H1 (cell line): ENCODE data around the gene MUC4. TPM values are rescaled to one million over a fixed set of nuclear protein-coding genes. Genes with fewer than 3 reads are reported as not detected.
A peak's percentile ranks its signal among the peaks of the same experiment; 100 is the strongest.

ENCODE experiments used
- CTCF ChIA-PET: fragments of 300-600 bp; sonication (Branson Sonifier 250); formaldehyde crosslinking; loops from one replicate; lab custom pipeline; 2021; ENCODE audit not compliant: partially characterized antibody; lab: Charles Lee
- POLR2A ChIA-PET: fragments of 300-600 bp; sonication (Branson Sonifier 250); formaldehyde crosslinking; loops from one replicate; lab custom pipeline; 2021; ENCODE audit warnings: inconsistent platforms; ENCODE audit not compliant: partially characterized antibody; lab: Charles Lee
- DNase-seq, 2 experiments: peaks; one replicate each; pipeline versions ENCODE4 v3.0.0 to v3.0.0-alpha.2; 2010 to 2022; ENCODE audit warnings: low spot score in 2 of 2, low read depth in 1 of 2, mixed read lengths in 1 of 2
- FAIRE-seq: peaks from 2 replicates; lab custom pipeline; 2011; peaks lifted over from hg19 to GRCh38; lab: Jason Lieb, UNC
- H2AFZ ChIP-seq: 2 replicates; pipeline ENCODE4 v1.8.1; 2012; ENCODE audit warnings: low read length, inconsistent platforms
- H2AK5ac ChIP-seq: 2 replicates; pipeline ENCODE4 v1.6.1; 2013; ENCODE audit warnings: low read depth, low read length
- H2BK120ac ChIP-seq: replicated peaks from 2 replicates; pipeline ENCODE3; 2013; ENCODE audit warnings: low read depth, low read length, inconsistent platforms
- H2BK12ac ChIP-seq: 2 replicates; pipeline ENCODE4 v1.6.1; 2013; ENCODE audit warnings: low read depth, low read length
- H2BK15ac ChIP-seq: 2 replicates; pipeline ENCODE4 v1.6.1; 2013; ENCODE audit warnings: low read length
- H2BK20ac ChIP-seq: 2 replicates; pipeline ENCODE4 v1.6.1; 2013; ENCODE audit warnings: low read length
- H2BK5ac ChIP-seq: 2 replicates; pipeline ENCODE4 v1.6.1; 2013; ENCODE audit warnings: low read depth, low read length
- H3K14ac ChIP-seq: 2 replicates; pipeline ENCODE4 v1.6.1; 2013; ENCODE audit warnings: inconsistent platforms; ENCODE audit not compliant: insufficient read length
- H3K18ac ChIP-seq: 2 replicates; pipeline ENCODE4 v1.6.1; 2013; ENCODE audit warnings: low read length; ENCODE audit errors: extremely low read depth
- H3K23ac ChIP-seq: 2 replicates; pipeline ENCODE4 v1.6.1; 2013; ENCODE audit warnings: inconsistent platforms; ENCODE audit not compliant: insufficient read length
- H3K23me2 ChIP-seq: 2 replicates; pipeline ENCODE4 v1.6.1; 2013; ENCODE audit warnings: low read depth, low read length
- H3K27ac ChIP-seq: 2 replicates; pipeline ENCODE4 v1.6.1; 2011; ENCODE audit warnings: low read depth, low read length, inconsistent platforms
- H3K27me3 ChIP-seq, 4 experiments: replicated peaks in 1 of 4; 1 replicate in 1 of 4; 2 replicates in 3 of 4; pipeline versions ENCODE4 v1.6.1 to v1.8.1; 2011 to 2013; ENCODE audit warnings: low read length in 3 of 4, mild to moderate bottlenecking in 3 of 4, inconsistent platforms in 2 of 4, mixed read lengths in 2 of 4, moderate library complexity in 1 of 4; ENCODE audit not compliant: control insufficient read depth in 3 of 4, insufficient read depth in 3 of 4; ENCODE audit errors: extremely low read depth in 1 of 4
- H3K36me3 ChIP-seq, 4 experiments: 2 replicates each; pipeline versions ENCODE4 v1.6.1 to v1.8.1; 2011 to 2013; ENCODE audit warnings: mild to moderate bottlenecking in 4 of 4, low read length in 3 of 4, moderate library complexity in 2 of 4, control low read depth in 1 of 4, inconsistent platforms in 1 of 4; ENCODE audit not compliant: insufficient read depth in 4 of 4, control insufficient read depth in 2 of 4
- H3K4ac ChIP-seq: replicated peaks from 2 replicates; pipeline ENCODE3; 2013; ENCODE audit warnings: low read length, low read depth, mixed read lengths, inconsistent platforms; ENCODE audit not compliant: insufficient read length
- H3K4me1 ChIP-seq, 4 experiments: replicated peaks in 1 of 4; 1 replicate in 1 of 4; 2 replicates in 3 of 4; pipeline versions ENCODE4 v1.6.1 to v1.8.1; 2011 to 2013; ENCODE audit warnings: low read length in 3 of 4, inconsistent platforms in 2 of 4, mixed read lengths in 1 of 4; ENCODE audit not compliant: insufficient read depth in 4 of 4, control insufficient read depth in 3 of 4
- H3K4me2 ChIP-seq, 2 experiments: 2 replicates each; pipeline versions ENCODE4 v1.6.1 to v1.8.1; 2011 to 2013; ENCODE audit warnings: low read depth in 2 of 2, low read length in 2 of 2, control low read depth in 1 of 2, inconsistent platforms in 1 of 2, mild to moderate bottlenecking in 1 of 2; ENCODE audit not compliant: insufficient read depth in 1 of 2
- H3K4me3 ChIP-seq, 4 experiments: fragments of 200-600, 300-600 bp in 1 of 4; sonication (generic), shearing (Covaris generic), sonication (Bioruptor Twin) in 1 of 4; 2 replicates each; pipeline versions ENCODE4 v1.5.1 to v1.8.1; 2011 to 2016; ENCODE audit warnings: low read length in 4 of 4, low read depth in 3 of 4, control low read depth in 2 of 4, inconsistent platforms in 2 of 4, mild to moderate bottlenecking in 2 of 4, mixed read lengths in 1 of 4, moderate library complexity in 1 of 4; ENCODE audit not compliant: insufficient read depth in 2 of 4; ENCODE audit errors: extremely low read depth in 1 of 4
- H3K56ac ChIP-seq: replicated peaks from 2 replicates; pipeline ENCODE3; 2013; ENCODE audit warnings: low read depth, mild to moderate bottlenecking, mixed read lengths, low read length, inconsistent platforms; ENCODE audit not compliant: insufficient read length
- H3K79me1 ChIP-seq: 2 replicates; pipeline ENCODE4 v1.6.1; 2013; ENCODE audit warnings: low read depth, low read length, control low read depth
- H3K79me2 ChIP-seq, 2 experiments: 2 replicates each; pipeline versions ENCODE4 v1.6.1 to v1.8.1; 2012 to 2013; ENCODE audit warnings: low read length in 2 of 2, mild to moderate bottlenecking in 2 of 2, inconsistent platforms in 1 of 2; ENCODE audit not compliant: insufficient read depth in 2 of 2, control insufficient read depth in 1 of 2
- H3K9ac ChIP-seq, 4 experiments: replicated peaks in 1 of 4; 1 replicate in 1 of 4; 2 replicates in 3 of 4; pipeline versions ENCODE4 v1.6.1 to v1.8.1; 2011 to 2013; ENCODE audit warnings: low read depth in 3 of 4, low read length in 3 of 4, control low read depth in 2 of 4, mild to moderate bottlenecking in 2 of 4, moderate library complexity in 2 of 4, inconsistent platforms in 1 of 4; ENCODE audit errors: extremely low read depth in 1 of 4
- H3K9me3 ChIP-seq, 2 experiments: 2 replicates each; pipeline versions ENCODE4 v1.6.1 to v1.8.1; 2012 to 2013; ENCODE audit warnings: mild to moderate bottlenecking in 2 of 2, moderate library complexity in 2 of 2, control low read depth in 1 of 2, inconsistent platforms in 1 of 2, low read depth in 1 of 2, low read length in 1 of 2, mixed read lengths in 1 of 2; ENCODE audit not compliant: insufficient read depth in 2 of 2
- H4K20me1 ChIP-seq, 2 experiments: replicated peaks in 1 of 2; 2 replicates each; pipeline versions ENCODE3 to v1.8.1; 2011 to 2013; ENCODE audit warnings: inconsistent platforms in 2 of 2, low read length in 2 of 2, mild to moderate bottlenecking in 1 of 2; ENCODE audit not compliant: insufficient read depth in 2 of 2, control insufficient read depth in 1 of 2
- H4K5ac ChIP-seq: 2 replicates; pipeline ENCODE4 v1.6.1; 2013; ENCODE audit warnings: low read length, low read depth, mixed read lengths, inconsistent platforms; ENCODE audit not compliant: insufficient read length
- H4K8ac ChIP-seq: 2 replicates; pipeline ENCODE4 v1.8.0; 2013; ENCODE audit warnings: mild to moderate bottlenecking, moderate library complexity, low read length, inconsistent platforms; ENCODE audit not compliant: insufficient read depth; ENCODE audit errors: extremely low read depth
- H4K91ac ChIP-seq: replicated peaks from 2 replicates; pipeline ENCODE3; 2013; ENCODE audit warnings: low read length, mixed read lengths, inconsistent platforms; ENCODE audit not compliant: insufficient read length
- ATF2 ChIP-seq: IDR thresholded peaks from 2 replicates; pipeline ENCODE4 v1.6.1; 2012; ENCODE audit warnings: low read length, inconsistent platforms
- BCL11A ChIP-seq, 2 experiments: IDR thresholded peaks; one replicate each; pipeline ENCODE4 v1.6.1; 2011; ENCODE audit warnings: low read depth in 2 of 2, low read length in 2 of 2, mild to moderate bottlenecking in 2 of 2
- CTBP2 ChIP-seq: IDR thresholded peaks from 2 replicates; pipeline ENCODE4 v1.7.0; 2011; ENCODE audit warnings: borderline replicate concordance, mild to moderate bottlenecking, moderate library complexity, mixed read lengths, low read length; ENCODE audit not compliant: insufficient read depth, insufficient read length
- NANOG ChIP-seq: IDR thresholded peaks from 2 replicates; pipeline ENCODE4 v1.6.1; 2011; ENCODE audit warnings: low read length, low read depth, mild to moderate bottlenecking, inconsistent platforms; ENCODE audit not compliant: insufficient read depth, poor library complexity, severe bottlenecking
- PHF8 ChIP-seq: fragments of 200-600 bp; sonication (generic); conservative IDR thresholded peaks from 2 replicates; pipeline ENCODE4 v1.7.1; 2012; ENCODE audit warnings: low read depth, mild to moderate bottlenecking, inconsistent platforms, low read length, moderate library complexity
- RNF2 ChIP-seq: fragments of 200-900, 300-1000 bp; sonication (generic); IDR thresholded peaks from 2 replicates; pipeline ENCODE4 v1.7.1; 2016; ENCODE audit warnings: borderline replicate concordance, low read depth, mild to moderate bottlenecking, antibody characterized with exemption, low read length; ENCODE audit not compliant: poor library complexity, severe bottlenecking; ENCODE audit errors: missing control alignments
- SUZ12 ChIP-seq: fragments of 200-600 bp; sonication (generic); IDR thresholded peaks from 2 replicates; pipeline ENCODE4 v1.6.1; 2012; ENCODE audit warnings: mild to moderate bottlenecking, inconsistent platforms, low read length, moderate library complexity, mixed read lengths
- TAF7 ChIP-seq: optimal IDR thresholded peaks from 2 replicates; pipeline ENCODE3; 2011; ENCODE audit warnings: low read depth, mild to moderate bottlenecking, inconsistent platforms, low read length, moderate library complexity, borderline replicate concordance
- ZNF274 ChIP-seq: IDR thresholded peaks from 2 replicates; pipeline ENCODE4 v1.7.0; 2012; ENCODE audit warnings: low read length, borderline replicate concordance; ENCODE audit errors: extremely low read depth
- WGBS, 2 experiments: shearing (Covaris generic) in 1 of 2; methylation state at CpG; one replicate each; pipeline versions ENCODE4 v1.1.6 to v1.1.7; 2013 to 2015; ENCODE audit warnings: low lambda C conversion rate in 2 of 2, mixed read lengths in 2 of 2, inconsistent platforms in 1 of 2, low coverage in 1 of 2, missing lambda C conversion rate in 1 of 2; ENCODE audit not compliant: insufficient replicate concordance in 2 of 2, insufficient coverage in 1 of 2, insufficient read length in 1 of 2; ENCODE audit errors: extremely low coverage in 1 of 2, missing lambda C conversion rate in 1 of 2; 5-methylcytosine and 5-hydroxymethylcytosine counted together
- polyA plus RNA-seq, 7 experiments: library from polyadenylated mRNA; depleted of rRNA in 3 of 7; stranded (reverse) in 5 of 7; unstranded in 2 of 7; fragments of >200 nt in 5 of 7; fragments of 200-250 nt in 2 of 7; gene quantifications; 1 replicate in 5 of 7; 2 replicates in 1 of 7; 4 replicates in 1 of 7; pipeline versions ENCODE4 v1.2.1 to v1.2.3, GENCODE V29; 2011 to 2013; ENCODE audit warnings: missing spikeins in 2 of 7, mixed read lengths in 2 of 7
- total RNA-seq: library from RNA; stranded (reverse); fragmentation: NEBNext Ultra II Directional; extraction: Animal tissue kit (Norgen Biotek cat#: 25700); gene quantifications from 2 replicates; pipeline ENCODE4 v1.2.1, GENCODE V29; 2021

The MUC4 gene
- total and polyA plus RNA-seq, 2 of the 8 experiments (the other 6 are each of a cell fraction or from before 2014, with no cell fraction given) = 0.89 to 2.0 TPM

- 94% methylated on average over 32 of the region's 52 CpGs; no CpG with 5 or more reads in 1 of the 2 experiments for WGBS, 2 experiments
- TF ChIP-seq SUZ12 = no peak
- no peak for TF ChIP-seq PHF8
- TF ChIP-seq BCL11A (IDR thresholded peaks at IDR 0.05; ENCODE audit: low read depth in 2 of 2, low read length in 2 of 2) = no peak
- TF ChIP-seq NANOG = no peak
- no peak for TF ChIP-seq RNF2
- TF ChIP-seq CTBP2 = no peak
- TF ChIP-seq TAF7 = no peak
- TF ChIP-seq ZNF274 = no peak
- TF ChIP-seq ATF2 = no peak
Observed at GRCh38 chr3:195761567-195762248, 50.0 kb downstream of the MUC4 start.

More at GRCh38 chr3:195761567-195762248, 50.0 kb downstream of the MUC4 start:
- Histone ChIP-seq H3K4me2 (no peak overlapping the region), H3K4me1 (peaks cover 0 to 8% (median 2%) of the 10 kb centered on the region in 4 experiments; a peak in 2 of 7 replicates), H4K20me1 (no peaks in the 10 kb centered on the region), H3K9ac (no peak overlapping the region), H3K27ac (no peak overlapping the region), H2BK12ac (no peak overlapping the region), H3K27me3 (no peaks in the 10 kb centered on the region; a peak in 3 of 7 replicates), H3K79me1 (no peaks in the 10 kb centered on the region), H3K23me2 (no peaks in the 10 kb centered on the region), H4K8ac (peak overlapping the region; percentile 68; the same call in 1 of the 2 replicates), H4K91ac (no peak overlapping the region), H4K5ac (no peak overlapping the region), H2BK5ac (no peak overlapping the region), H2AK5ac (no peak overlapping the region), H2BK15ac (no peak overlapping the region), H3K36me3 (no peaks in the 10 kb centered on the region), H3K79me2 (no peaks in the 10 kb centered on the region), H3K14ac (no peak overlapping the region), H3K23ac (no peak overlapping the region), H2BK20ac (no peak overlapping the region), H3K56ac (no peak overlapping the region), H3K18ac (no peak overlapping the region; the same call in 1 of the 2 replicates), H3K4me3 (no peak overlapping the region), H3K9me3 (no peaks in the 10 kb centered on the region), H2AFZ (no peak overlapping the region), H2BK120ac (no peak overlapping the region), H3K4ac (no peak overlapping the region)
- POLR2A ChIA-PET = no interaction called here
- DNase-seq (peak in 1 of 2 experiments; percentile 50), FAIRE-seq (no peak)
- CTCF ChIA-PET = interaction anchor here (0.6 to 5.8 kb wide), 4 partner anchors 8 to 783 kb away, joined by 3 to 33 read pairs (median 3); no protein-coding TSS in a partner anchor
